GM12878 (cell line): ENCODE data around the gene IGSF1. TPM values are rescaled to one million over a fixed set of nuclear protein-coding genes. Genes with fewer than 3 reads are reported as not detected.

ENCODE experiments used
- ATAC-seq: fragments of 200-7000 bp; cut with Tn5 transposase; 3 replicates; pipeline ENCODE4 v1.9.1; 2020; ENCODE audit warnings: mild to moderate bottlenecking, moderate library complexity
- BruUV-seq: library from RNA; stranded (reverse); fragments of 400-500 nt; replicated peaks from 2 replicates; lab custom pipeline; 2021; lab: Mats Ljungman, UMichigan
- CTCF ChIA-PET: fragments of 300-600 bp; sonication (Branson Sonifier 250); formaldehyde crosslinking; extraction: SDS; loops from one replicate; lab custom pipeline; 2021; ENCODE audit warnings: inconsistent platforms; lab: Yijun Ruan, JAX
- POLR2A ChIA-PET: fragments of 350-600 bp; formaldehyde crosslinking; extraction: SDS; loops from one replicate; lab custom pipeline; 2021; ENCODE audit warnings: inconsistent platforms; lab: Charles Lee
- RAD21 ChIA-PET: fragments of 300-600 bp; sonication (Branson Sonifier 250); formaldehyde crosslinking; loops from one replicate; lab custom pipeline; 2023; ENCODE audit warnings: antibody characterized with exemption; ENCODE audit not compliant: unreplicated experiment; lab: Charles Lee
- SMC1A ChIA-PET: fragments of 300-600 bp; sonication (Branson Sonifier 250); formaldehyde crosslinking; loops from one replicate; lab custom pipeline; 2023; ENCODE audit not compliant: unreplicated experiment, uncharacterized antibody; lab: Charles Lee
- DNase-seq: peaks from one replicate; pipeline ENCODE4 v3.0.0-alpha.2; 2011; ENCODE audit warnings: low read depth, low spot score
- FAIRE-seq: peaks from 3 replicates; lab custom pipeline; 2011; peaks lifted over from hg19 to GRCh38; lab: Jason Lieb, UNC
- H2AFZ ChIP-seq: 2 replicates; pipeline ENCODE4 v1.6.0; 2011; ENCODE audit warnings: low read depth, low read length, control low read depth; ENCODE audit not compliant: control insufficient read depth
- H3K27ac ChIP-seq: 2 replicates; pipeline ENCODE4 v1.5.1; 2011; ENCODE audit warnings: control low read depth; ENCODE audit not compliant: control insufficient read depth, insufficient read depth
- H3K27me3 ChIP-seq, 2 experiments: replicated peaks in 1 of 2; 2 replicates each; pipeline versions ENCODE4 v1.6.0 to v1.6.1; 2011; ENCODE audit warnings: low read length in 1 of 2; ENCODE audit not compliant: control insufficient read depth in 2 of 2, insufficient read depth in 2 of 2
- H3K36me3 ChIP-seq, 2 experiments: 2 replicates each; pipeline ENCODE4 v1.5.1; 2011; ENCODE audit warnings: low read length in 1 of 2; ENCODE audit not compliant: control insufficient read depth in 2 of 2, insufficient read depth in 2 of 2
- H3K4me1 ChIP-seq: 2 replicates; pipeline ENCODE4 v1.6.1; 2011; ENCODE audit warnings: mild to moderate bottlenecking, low read length, moderate library complexity, mixed read lengths; ENCODE audit not compliant: control insufficient read depth, insufficient read depth
- H3K4me2 ChIP-seq: 2 replicates; pipeline ENCODE4 v1.6.0; 2011; ENCODE audit warnings: control low read depth; ENCODE audit not compliant: control insufficient read depth, insufficient read depth
- H3K4me3 ChIP-seq: fragments of 200-600 bp; sonication (generic); 2 replicates; pipeline ENCODE4 v1.5.1; 2016
- H3K79me2 ChIP-seq: 2 replicates; pipeline ENCODE4 v1.6.0; 2011; ENCODE audit warnings: low read length; ENCODE audit not compliant: control insufficient read depth, insufficient read depth
- H3K9ac ChIP-seq: 2 replicates; pipeline ENCODE4 v1.8.0; 2011; ENCODE audit warnings: low read length, control low read depth, mixed read lengths; ENCODE audit not compliant: control insufficient read depth, insufficient read depth
- H3K9me3 ChIP-seq: replicated peaks from 3 replicates; pipeline ENCODE4 v1.5.1; 2011; ENCODE audit warnings: mild to moderate bottlenecking, low read length; ENCODE audit not compliant: control insufficient read depth, insufficient read depth
- H4K20me1 ChIP-seq: 2 replicates; pipeline ENCODE4 v1.6.0; 2011; ENCODE audit not compliant: control insufficient read depth, insufficient read depth
- GABPA ChIP-seq: IDR thresholded peaks from 2 replicates; pipeline ENCODE4 v1.6.1; 2014; ENCODE audit warnings: antibody characterized with exemption, low read depth, mild to moderate bottlenecking, inconsistent platforms
- IRF5 ChIP-seq: fragments of 450-650 bp; IDR thresholded peaks from 2 replicates; pipeline ENCODE4 v1.6.1; 2017; ENCODE audit warnings: borderline replicate concordance
- LARP7 ChIP-seq: fragments of 450-650 bp; IDR thresholded peaks from 2 replicates; pipeline ENCODE4 v1.6.1; 2017; ENCODE audit warnings: mild to moderate bottlenecking
- NR2C2 ChIP-seq: IDR thresholded peaks from 2 replicates; pipeline ENCODE4 v1.6.1; 2011; ENCODE audit warnings: borderline replicate concordance, low read depth; ENCODE audit not compliant: control insufficient read depth, insufficient read length
- POLR2AphosphoS2 ChIP-seq: IDR thresholded peaks from 2 replicates; pipeline ENCODE4 v1.6.1; 2011; ENCODE audit warnings: low read depth, mild to moderate bottlenecking, low read length, improper control_type of control experiment, moderate library complexity
- ZBED1 ChIP-seq: IDR thresholded peaks from 2 replicates; pipeline ENCODE4 v1.6.1; 2016; ENCODE audit warnings: borderline replicate concordance
- ZNF207 ChIP-seq: fragments of 450-650 bp; IDR thresholded peaks from 2 replicates; pipeline ENCODE4 v1.6.1; 2014; ENCODE audit warnings: antibody characterized with exemption, mild to moderate bottlenecking, borderline replicate concordance
- ZZZ3 ChIP-seq: IDR thresholded peaks from 2 replicates; pipeline ENCODE4 v1.6.1; 2011; ENCODE audit warnings: low read depth; ENCODE audit not compliant: control insufficient read depth, insufficient read length
- WGBS: methylation state at CpG from one replicate; pipeline ENCODE4 v1.1.6; 2016; ENCODE audit warnings: low lambda C conversion rate; ENCODE audit not compliant: insufficient replicate concordance, insufficient coverage; ENCODE audit errors: missing lambda C conversion rate; 5-methylcytosine and 5-hydroxymethylcytosine counted together
- in situ Hi-C: fragments of 300-500 bp; cut with MboI; formaldehyde crosslinking; loops from 9 replicates; pipeline ENCODE4 v1.14.3; 2018; ENCODE audit warnings: mixed read lengths
- intact Hi-C: fragments of 100-400 bp; cut with micrococcal nuclease; formaldehyde crosslinking; loops from one replicate; pipeline ENCODE4 v1.14.2; 2022; ENCODE audit not compliant: unreplicated experiment
- polyA plus RNA-seq, 11 experiments: library from polyadenylated mRNA; depleted of rRNA in 4 of 11; unstranded in 6 of 11; stranded (reverse) in 5 of 11; fragments of >200 nt; fragmentation: Nextera tagmentation in 4 of 11; fragmentation: Illumina TruSeq in 1 of 11; extraction: Ambion mirVana in 4 of 11; extraction: Trizol in 1 of 11; gene quantifications; 1 replicate in 1 of 11; 2 replicates in 10 of 11; pipeline versions ENCODE4 v1.2.1 to v1.2.3, GENCODE V29; 2011 to 2016; ENCODE audit warnings: inconsistent platforms in 2 of 11, missing spikeins in 2 of 11, low read depth in 1 of 11
- total RNA-seq, 4 experiments: library from RNA; depleted of rRNA in 3 of 4; stranded (reverse); fragments of >200 nt in 3 of 4; fragmentation: Illumina TruSeq in 1 of 4; extraction: Trizol in 1 of 4; gene quantifications; 2 replicates each; pipeline versions ENCODE4 v1.2.1 to v1.2.3, GENCODE V29; 2013 to 2021
- TF ChIP-seq, protein P1 (sequence below): fragments of 450-650 bp; IDR thresholded peaks from 2 replicates; pipeline ENCODE4 v1.6.1; 2017; ENCODE audit warnings: mild to moderate bottlenecking

The IGSF1 gene
- total and polyA plus RNA-seq, 10 of the 15 experiments (the other 5 are each of a cell fraction or from before 2014, with no cell fraction given), result 0.04 to 0.08 TPM; not detected in 8

- ChIA-PET CTCF (interaction anchor here (1.1 kb wide), 1 partner anchor 32 kb away, joined by 3 read pairs; no protein-coding TSS in a partner anchor), RAD21 (no interaction called here), SMC1A (no interaction called here), POLR2A (no interaction called here)
- H3K9ac ChIP-seq, result no peak overlapping the region
- H3K36me3 ChIP-seq, result no peaks in the 10 kb centered on the region
- no peak overlapping the region for H3K4me2 ChIP-seq
- no peak overlapping the region for H2AFZ ChIP-seq
- no peaks in the 10 kb centered on the region for H4K20me1 ChIP-seq
- H3K27ac ChIP-seq, result no peak overlapping the region
- H3K79me2 ChIP-seq, result no peaks in the 10 kb centered on the region
- in situ Hi-C loops, result no loop called here
- intact Hi-C loops, result no loop called here
- 0% methylated on average over 2 of the region's 2 CpGs for WGBS
- ATAC-seq (no peak), DNase-seq (no peak), FAIRE-seq (no peak)
- TF ChIP-seq ZNF207 (no peak), IRF5 (no peak), POLR2AphosphoS2 (no peak), LARP7 (no peak), NR2C2 (no peak), ZZZ3 (no peak), ZBED1 (no peak), GABPA (no peak)
- TF ChIP-seq, protein P1, sequence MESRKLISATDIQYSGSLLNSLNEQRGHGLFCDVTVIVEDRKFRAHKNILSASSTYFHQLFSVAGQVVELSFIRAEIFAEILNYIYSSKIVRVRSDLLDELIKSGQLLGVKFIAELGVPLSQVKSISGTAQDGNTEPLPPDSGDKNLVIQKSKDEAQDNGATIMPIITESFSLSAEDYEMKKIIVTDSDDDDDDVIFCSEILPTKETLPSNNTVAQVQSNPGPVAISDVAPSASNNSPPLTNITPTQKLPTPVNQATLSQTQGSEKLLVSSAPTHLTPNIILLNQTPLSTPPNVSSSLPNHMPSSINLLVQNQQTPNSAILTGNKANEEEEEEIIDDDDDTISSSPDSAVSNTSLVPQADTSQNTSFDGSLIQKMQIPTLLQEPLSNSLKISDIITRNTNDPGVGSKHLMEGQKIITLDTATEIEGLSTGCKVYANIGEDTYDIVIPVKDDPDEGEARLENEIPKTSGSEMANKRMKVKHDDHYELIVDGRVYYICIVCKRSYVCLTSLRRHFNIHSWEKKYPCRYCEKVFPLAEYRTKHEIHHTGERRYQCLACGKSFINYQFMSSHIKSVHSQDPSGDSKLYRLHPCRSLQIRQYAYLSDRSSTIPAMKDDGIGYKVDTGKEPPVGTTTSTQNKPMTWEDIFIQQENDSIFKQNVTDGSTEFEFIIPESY, result no peak
- H3K9me3 ChIP-seq, result no peaks in the 10 kb centered on the region
- no peaks in the 10 kb centered on the region for H3K4me1 ChIP-seq
- no peaks in the 10 kb centered on the region for H3K27me3 ChIP-seq
- H3K4me3 ChIP-seq, result no peak overlapping the region
- BruUV-seq, result no TSS peak
Measured at GRCh38 chrX:131237363-131237762, 51.7 kb downstream of the IGSF1 start.
